ENCODE results near the gene MTHFD1L.

Gene MTHFD1L

GRCh38 chr6:150932996-150933395 is 67.5 kb downstream of the MTHFD1L start:
- DNase-seq (ENCODE audit: low read depth in 2 of 2), result no peak

- DNase-seq (ENCODE audit: low read depth in 2 of 2), result no peak
Observed at GRCh38 chr6:150934380-150934779, 68.9 kb downstream of the MTHFD1L start.

GRCh38 chr6:150936021-150936555 is 70.6 kb downstream of the MTHFD1L start:
- no peak for DNase-seq (ENCODE audit: low read depth in 2 of 2)

- no peak for DNase-seq (ENCODE audit: low read depth in 2 of 2)
Observed at GRCh38 chr6:150937132-150937906, 71.8 kb downstream of the MTHFD1L start.

GRCh38 chr6:150939399-150939798 is 73.9 kb downstream of the MTHFD1L start:
- no peak for DNase-seq (ENCODE audit: low read depth in 2 of 2)

GRCh38 chr6:150940941-150941340 is 75.4 kb downstream of the MTHFD1L start:
- DNase-seq (ENCODE audit: low read depth in 2 of 2), result no peak

- DNase-seq (ENCODE audit: low read depth in 2 of 2), result no peak
Observed at GRCh38 chr6:150949526-150949925, 84.0 kb downstream of the MTHFD1L start.

DNA sequence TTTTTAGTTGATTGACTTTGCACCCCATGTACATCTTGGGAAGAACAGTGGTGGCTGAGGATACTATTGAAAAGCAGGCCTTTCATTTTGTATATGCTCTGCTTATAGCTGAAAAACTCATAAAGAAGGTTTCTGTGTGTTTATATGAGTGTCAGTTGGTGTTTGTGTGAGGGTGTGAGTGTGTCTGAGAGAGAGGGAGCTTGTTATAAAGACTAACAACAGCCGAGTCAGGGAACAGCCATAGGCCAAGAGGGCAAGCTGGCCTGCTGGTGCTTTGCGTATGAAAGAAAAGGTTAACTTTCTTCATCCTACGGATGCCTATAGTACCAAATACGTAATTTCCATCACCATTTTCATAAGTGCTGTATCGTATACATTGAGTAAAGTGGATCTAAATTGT is 88.3 kb downstream of the MTHFD1L start:
- DNase-seq (ENCODE audit: low read depth in 2 of 2), result no peak

GRCh38 chr6:150959166-150959565 is 93.7 kb downstream of the MTHFD1L start:
- no peak for DNase-seq (ENCODE audit: low read depth in 2 of 2)

DNA sequence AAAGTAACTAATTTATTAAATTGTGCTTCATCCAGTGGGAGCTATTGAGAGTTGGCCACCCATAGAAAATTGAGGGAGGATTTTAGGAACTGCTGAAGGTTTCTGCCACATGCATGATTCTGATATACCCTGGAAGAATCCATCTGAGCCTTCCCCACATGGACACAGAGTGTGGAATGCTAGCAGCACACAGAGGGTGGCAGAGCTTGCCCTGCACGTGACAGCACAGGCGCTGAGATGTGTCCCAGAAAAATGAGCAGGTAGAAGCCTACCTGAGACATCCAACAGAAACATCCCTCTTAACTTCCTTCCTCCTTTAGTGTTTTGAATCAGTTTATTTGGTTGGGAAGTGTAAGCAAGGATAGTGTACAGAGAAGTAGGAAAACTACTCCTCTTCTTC is 96.9 kb downstream of the MTHFD1L start:
- DNase-seq (ENCODE audit: low read depth in 2 of 2), result no peak

GRCh38 chr6:150964765-150965164 is 99.3 kb downstream of the MTHFD1L start:
- no peak for DNase-seq (ENCODE audit: low read depth in 2 of 2)

GRCh38 chr6:150966786-150967185 is 101.3 kb downstream of the MTHFD1L start:
- DNase-seq (ENCODE audit: low read depth in 2 of 2), result no peak

- DNase-seq (ENCODE audit: low read depth in 2 of 2), result no peak
Observed at GRCh38 chr6:150967381-150967780, 101.9 kb downstream of the MTHFD1L start.

DNA sequence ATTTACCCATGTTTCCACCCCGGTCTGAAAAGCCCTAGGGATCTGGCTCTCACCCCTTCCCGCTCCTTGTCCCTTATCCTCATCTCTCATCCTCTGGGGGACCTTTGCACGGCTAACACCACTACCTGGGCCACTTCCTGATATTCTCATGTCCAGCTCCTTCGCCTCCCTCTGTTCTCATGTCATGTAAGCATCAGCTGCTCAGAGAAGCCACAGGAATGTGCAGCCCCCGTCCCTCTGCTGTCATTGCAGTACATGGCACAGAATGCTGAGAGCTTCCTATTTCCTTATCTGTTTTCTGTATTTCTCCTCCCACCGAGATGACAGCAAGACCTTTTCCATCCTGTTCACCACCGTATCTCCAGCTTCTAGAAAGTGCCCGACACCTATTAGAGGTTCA is 102.4 kb downstream of the MTHFD1L start:
- DNase-seq (ENCODE audit: low read depth in 2 of 2), result no peak

GRCh38 chr6:150969901-150970300 is 104.4 kb downstream of the MTHFD1L start:
- no peak for DNase-seq (ENCODE audit: low read depth in 2 of 2)

GRCh38 chr6:150971219-150971618 is 105.7 kb downstream of the MTHFD1L start:
- no peak for DNase-seq (ENCODE audit: low read depth in 2 of 2)

DNA sequence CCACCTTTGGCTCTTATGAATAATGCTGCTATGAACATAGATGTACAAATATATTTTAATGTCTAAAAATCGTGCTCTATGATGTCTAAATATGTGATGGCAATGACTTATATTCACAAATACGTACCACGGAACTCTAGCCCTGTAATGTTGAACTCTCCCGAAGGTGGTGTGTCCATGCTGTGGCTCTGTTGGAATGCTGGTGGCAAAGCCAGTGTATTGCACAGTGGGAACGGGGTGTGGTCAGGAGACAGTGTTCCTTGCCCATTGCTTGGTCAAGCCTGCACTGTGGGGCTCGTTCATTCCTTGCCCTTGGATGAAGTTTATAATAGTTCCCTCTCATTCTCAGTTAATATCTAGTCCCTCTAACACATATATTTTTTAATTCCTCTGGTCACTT is 109.6 kb downstream of the MTHFD1L start:
- no peak for DNase-seq (ENCODE audit: low read depth in 2 of 2)

DNA sequence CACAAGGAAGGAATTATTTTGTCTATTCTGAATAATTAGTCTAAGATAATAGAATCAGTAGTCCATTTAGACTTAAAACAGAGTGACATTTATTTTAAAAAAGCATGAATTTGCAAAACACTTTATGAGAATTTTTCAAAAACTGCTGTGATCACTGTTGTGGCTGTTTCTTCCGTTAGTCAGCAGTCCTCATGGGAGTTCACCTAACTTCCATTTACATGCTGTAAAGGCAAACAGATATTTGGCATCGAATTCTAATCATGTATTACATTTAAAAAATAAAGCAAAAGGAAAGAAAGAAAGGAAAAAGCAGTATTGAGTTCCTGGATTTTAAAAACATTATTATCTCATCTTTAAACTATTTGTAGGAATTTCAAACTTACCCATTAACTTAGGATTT is 111.8 kb downstream of the MTHFD1L start:
- DNase-seq (ENCODE audit: low read depth in 2 of 2), result no peak

- DNase-seq (ENCODE audit: low read depth in 2 of 2), result no peak
Observed at GRCh38 chr6:150978624-150979023, 113.1 kb downstream of the MTHFD1L start.

- DNase-seq (ENCODE audit: low read depth in 2 of 2), result no peak
Observed at GRCh38 chr6:150979826-150980350, 114.4 kb downstream of the MTHFD1L start.

GRCh38 chr6:150981095-150981494 is 115.6 kb downstream of the MTHFD1L start:
- no peak for DNase-seq (ENCODE audit: low read depth in 2 of 2)

DNA sequence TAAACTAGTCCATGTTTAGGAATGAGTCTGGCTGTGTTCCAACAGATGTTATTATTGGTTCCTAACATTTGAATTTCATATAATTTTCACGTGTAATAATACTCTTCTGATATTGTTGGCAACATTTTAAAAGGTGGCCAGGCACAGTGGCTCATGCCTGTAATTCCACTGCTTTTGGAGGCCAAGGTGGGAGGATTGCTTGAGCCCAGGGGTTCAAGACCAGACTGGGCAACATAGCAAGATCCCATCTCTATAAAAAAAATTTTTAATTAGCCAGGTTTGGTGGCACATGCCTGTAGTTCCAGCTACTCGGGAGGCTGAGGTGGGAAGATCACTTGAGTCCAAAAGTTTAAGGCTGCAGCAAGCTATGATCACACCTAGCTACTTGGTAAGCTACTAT is 116.2 kb downstream of the MTHFD1L start:
- DNase-seq (ENCODE audit: low read depth in 2 of 2), result no peak

DNA sequence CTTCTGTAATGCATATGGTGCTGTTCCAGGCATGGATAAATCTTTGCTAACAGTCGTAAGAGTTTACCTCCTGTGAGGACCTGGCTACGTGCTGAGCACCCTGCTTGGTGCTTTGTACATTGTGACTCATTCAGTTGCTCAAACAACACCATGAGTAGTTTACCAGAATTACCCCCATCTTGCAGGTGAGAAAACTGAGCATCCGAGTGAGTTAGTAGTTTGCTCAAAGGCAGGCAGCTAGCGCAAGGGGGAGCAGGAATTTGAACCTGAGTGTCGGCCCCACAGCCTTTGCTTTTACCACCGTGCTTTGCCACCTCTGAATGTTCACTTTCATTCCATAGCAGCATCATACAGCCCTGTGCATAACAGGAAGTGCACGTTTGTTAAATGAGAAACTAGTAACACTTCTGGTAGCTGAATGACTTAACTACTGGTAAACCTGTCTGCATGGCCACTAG is 121.9 kb downstream of the MTHFD1L start:
- DNase-seq (ENCODE audit: low read depth in 2 of 2), result no peak

All from stimulated activated CD8-positive, alpha-beta memory T cell treated with anti-CD3 and anti-CD28 coated beads, Interleukin-15, amount 100 ng/mL, for 4 hours (primary cell).